Hepatocyte (in vitro differentiated cells): ENCODE data around the gene ARL3.

ENCODE experiments used
- EZH2phosphoT487 ChIP-seq: fragments of 200-600 bp; sonication (generic); IDR thresholded peaks from one replicate; pipeline ENCODE4 v1.6.1; 2018; ENCODE audit warnings: antibody characterized with exemption, mild to moderate bottlenecking, low read depth, moderate library complexity; ENCODE audit not compliant: unreplicated experiment, severe bottlenecking
- TF ChIP-seq, protein P1 (sequence below): fragments of 200-600 bp; sonication (generic); IDR thresholded peaks from 2 replicates; pipeline ENCODE4 v1.5.1; 2016; ENCODE audit warnings: antibody characterized with exemption, mild to moderate bottlenecking; ENCODE audit not compliant: poor library complexity

DNA sequence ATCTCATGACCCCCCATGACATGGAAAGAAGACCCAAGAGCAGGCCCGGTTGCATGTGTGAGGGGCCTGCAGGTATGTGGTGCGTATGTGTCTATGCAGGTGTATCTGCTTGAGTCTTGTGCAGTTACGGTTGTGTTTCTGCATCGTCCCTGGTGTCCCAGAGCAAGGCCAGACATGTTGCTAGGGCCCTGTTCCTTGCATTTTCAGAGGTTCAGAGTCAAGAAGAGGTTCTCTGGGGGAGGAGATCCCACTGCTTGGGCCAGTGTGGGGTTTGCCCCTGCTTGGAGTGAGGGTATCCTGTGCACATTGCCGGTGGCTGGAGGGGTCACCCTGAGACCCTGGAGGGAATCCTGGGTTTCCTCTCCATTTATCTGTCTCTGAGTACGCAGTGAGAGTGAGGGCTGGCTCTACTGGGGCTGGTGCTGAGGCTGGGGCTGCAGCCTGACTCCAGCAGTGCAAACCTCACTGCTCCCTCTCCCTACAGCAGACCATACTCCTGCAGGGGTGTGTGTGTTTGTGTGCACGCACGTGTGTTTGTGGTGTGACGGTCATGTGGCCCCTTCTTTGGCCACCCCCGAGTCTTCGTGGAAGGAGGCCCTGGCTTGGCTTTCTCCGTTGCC, 65.8 kb downstream of the ARL3 start:
- TF ChIP-seq, protein P1, sequence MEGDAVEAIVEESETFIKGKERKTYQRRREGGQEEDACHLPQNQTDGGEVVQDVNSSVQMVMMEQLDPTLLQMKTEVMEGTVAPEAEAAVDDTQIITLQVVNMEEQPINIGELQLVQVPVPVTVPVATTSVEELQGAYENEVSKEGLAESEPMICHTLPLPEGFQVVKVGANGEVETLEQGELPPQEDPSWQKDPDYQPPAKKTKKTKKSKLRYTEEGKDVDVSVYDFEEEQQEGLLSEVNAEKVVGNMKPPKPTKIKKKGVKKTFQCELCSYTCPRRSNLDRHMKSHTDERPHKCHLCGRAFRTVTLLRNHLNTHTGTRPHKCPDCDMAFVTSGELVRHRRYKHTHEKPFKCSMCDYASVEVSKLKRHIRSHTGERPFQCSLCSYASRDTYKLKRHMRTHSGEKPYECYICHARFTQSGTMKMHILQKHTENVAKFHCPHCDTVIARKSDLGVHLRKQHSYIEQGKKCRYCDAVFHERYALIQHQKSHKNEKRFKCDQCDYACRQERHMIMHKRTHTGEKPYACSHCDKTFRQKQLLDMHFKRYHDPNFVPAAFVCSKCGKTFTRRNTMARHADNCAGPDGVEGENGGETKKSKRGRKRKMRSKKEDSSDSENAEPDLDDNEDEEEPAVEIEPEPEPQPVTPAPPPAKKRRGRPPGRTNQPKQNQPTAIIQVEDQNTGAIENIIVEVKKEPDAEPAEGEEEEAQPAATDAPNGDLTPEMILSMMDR = no peak
- TF ChIP-seq EZH2phosphoT487 = no peak
